NT2/D1 (cell line): ENCODE data around the gene CNTN5.

Experiments
- SUZ12 ChIP-seq: IDR thresholded peaks from 2 replicates; pipeline ENCODE4 v1.6.1; 2011; ENCODE audit not compliant: insufficient read length, insufficient read depth; ENCODE audit errors: extremely low read depth
- YY1 ChIP-seq: IDR thresholded peaks from 2 replicates; pipeline ENCODE4 v1.6.1; 2011; ENCODE audit not compliant: insufficient read length, insufficient read depth
- ZNF274 ChIP-seq: IDR thresholded peaks from 2 replicates; pipeline ENCODE4 v1.6.1; 2011; ENCODE audit warnings: mild to moderate bottlenecking, low read depth, low read length

GRCh38 chr11:99645934-99646333 is 625.2 kb downstream of the CNTN5 start:
- TF ChIP-seq ZNF274: no peak
- TF ChIP-seq YY1: no peak
- TF ChIP-seq SUZ12: no peak
